GM10248 (cell line): ENCODE measurements around the gene NOTCH3.

Experiments used
- CTCF ChIA-PET: fragments of 300-600 bp; sonication (Branson Sonifier 250); formaldehyde crosslinking; extraction: SDS; loops from one replicate; lab custom pipeline; 2021; ENCODE audit warnings: antibody characterized with exemption; lab: Yijun Ruan, JAX
- POLR2A ChIA-PET: fragments of 350-650 bp; sonication (Branson Sonifier 250); formaldehyde crosslinking; extraction: SDS; loops from one replicate; lab custom pipeline; 2020; ENCODE audit warnings: antibody characterized with exemption; lab: Yijun Ruan, JAX
- DNase-seq: peaks from one replicate; pipeline ENCODE4 v3.0.0; 2012; ENCODE audit errors: extremely low spot score
- CTCF ChIP-seq: IDR thresholded peaks from 2 replicates; pipeline ENCODE4 v1.5.1; 2012; ENCODE audit warnings: mild to moderate bottlenecking, low read depth; ENCODE audit errors: extremely low read depth, missing control alignments, control extremely low read depth

NOTCH3 gene

DNA sequence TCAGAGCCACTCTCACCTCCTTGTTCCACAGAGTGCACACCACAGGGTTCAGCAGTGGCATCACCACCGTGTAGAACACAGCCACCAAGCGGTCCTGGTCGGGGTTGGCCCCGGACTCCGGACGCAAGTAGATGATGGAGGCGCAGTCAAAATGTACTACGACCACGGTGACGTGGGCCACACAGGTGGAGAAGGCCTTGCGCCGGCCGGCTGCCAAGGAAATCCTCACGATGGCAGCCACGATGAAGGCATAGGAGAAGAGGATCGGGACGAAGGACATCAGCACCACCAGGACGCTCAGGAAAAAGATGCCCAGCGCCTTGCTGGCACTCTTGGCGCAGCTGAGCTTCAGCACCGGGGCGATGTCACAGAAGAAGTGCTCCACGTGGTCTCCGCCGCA lies 59.7 kb downstream of the NOTCH3 start:
- CTCF ChIA-PET = no interaction called here
- TF ChIP-seq CTCF = no peak
- DNase-seq = no peak
- POLR2A ChIA-PET = no interaction called here

- no peak for TF ChIP-seq CTCF
- ChIA-PET CTCF (no interaction called here), POLR2A (no interaction called here)
- no peak for DNase-seq
These were observed 62.4 kb downstream of the NOTCH3 start for GRCh38 chr19:15138427-15138826.

- ChIA-PET CTCF (no interaction called here), POLR2A (no interaction called here)
- DNase-seq = no peak
- TF ChIP-seq CTCF = no peak
These were observed 63.0 kb downstream of the NOTCH3 start for GRCh38 chr19:15137777-15138176.

DNA sequence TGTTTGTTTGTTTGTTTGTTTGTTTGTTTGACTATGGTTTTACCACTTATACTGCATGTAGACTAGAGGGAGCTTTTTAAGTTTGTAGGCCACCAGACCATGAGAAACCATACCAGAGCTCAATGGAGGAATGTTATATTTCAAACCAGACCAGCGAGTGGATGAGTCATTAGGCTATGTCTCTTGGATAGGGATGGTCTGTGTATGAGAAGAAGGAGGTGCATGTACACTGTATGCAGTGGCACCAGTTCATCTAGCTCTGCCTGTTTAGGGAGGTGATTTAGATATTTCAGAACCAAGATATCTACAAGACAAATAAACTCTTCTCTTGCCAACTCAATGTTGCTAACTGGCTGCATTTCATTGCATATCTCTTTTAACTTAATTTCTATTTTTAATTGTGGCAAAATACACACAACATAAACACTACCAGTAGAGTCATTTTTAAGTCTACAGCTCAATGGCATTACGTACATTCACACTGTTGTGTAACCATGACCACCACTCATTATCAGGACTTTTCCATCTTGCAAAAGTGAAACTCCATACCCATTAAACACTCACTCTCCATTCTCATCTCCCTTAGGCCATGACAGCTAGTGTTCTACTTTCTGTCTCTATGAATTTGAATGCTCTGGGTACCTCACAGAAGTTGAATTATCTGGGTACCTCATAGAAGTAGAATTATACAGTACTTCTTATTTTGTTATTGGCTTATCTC lies 64.4 kb downstream of the NOTCH3 start:
- no peak for TF ChIP-seq CTCF
- no peak for DNase-seq
- ChIA-PET CTCF (interaction anchor here (1.0 to 1.8 kb wide), 4 partner anchors 14 to 58 kb away, joined by 3 to 5 read pairs (median 4); no protein-coding TSS in a partner anchor), POLR2A (interaction anchor here (0.6 kb wide), 1 partner anchor 44 kb away, joined by 8 read pairs; no protein-coding TSS in a partner anchor)

- CTCF ChIA-PET = no interaction called here
- POLR2A ChIA-PET = no interaction called here
- no peak for TF ChIP-seq CTCF
- DNase-seq = no peak
These were observed 70.8 kb downstream of the NOTCH3 start for GRCh38 chr19:15129856-15130585.

DNA sequence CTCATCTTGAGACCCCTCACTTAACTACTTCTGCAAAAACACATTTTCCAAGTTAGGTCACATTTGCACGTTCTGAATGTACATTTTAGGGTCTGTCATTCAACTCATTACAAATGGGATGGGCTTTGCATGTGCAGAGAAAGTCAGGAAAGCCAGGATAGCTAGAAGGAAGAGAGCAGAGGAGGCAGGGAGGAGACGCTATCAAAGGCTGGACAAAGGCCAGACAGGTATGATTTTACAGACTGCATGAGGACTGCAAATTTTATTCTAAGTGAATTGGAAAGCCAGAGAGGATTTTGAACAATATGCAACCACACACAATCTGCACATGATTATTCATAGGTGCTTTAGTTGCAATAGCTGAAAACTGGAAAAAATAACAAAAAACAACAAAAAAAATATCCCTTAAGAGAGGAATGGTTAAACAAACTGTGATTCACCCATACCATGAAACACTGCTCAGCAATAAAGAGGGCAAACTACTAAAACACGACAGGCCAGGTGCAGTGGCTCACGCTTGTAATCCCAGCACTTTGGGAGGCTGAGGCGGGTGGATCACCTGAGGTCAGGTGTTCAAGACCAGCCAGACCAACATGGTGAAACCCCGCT lies 72.5 kb downstream of the NOTCH3 start:
- no peak for TF ChIP-seq CTCF
- DNase-seq = no peak
- ChIA-PET POLR2A (no interaction called here), CTCF (no interaction called here)
